GM19351 (cell line): Measurements from ENCODE around the gene TXLNB.
"Not testable (repeated sequence)": the region's sequence is repeated elsewhere in the genome, so short reads cannot be mapped to it uniquely, and the experiment has no call there.

ENCODE experiments used
- ATAC-seq: cut with Tn5 transposase; IDR thresholded peaks from one replicate; pipeline ENCODE4 v1.9.1; 2021; ENCODE audit warnings: mild to moderate bottlenecking, moderate library complexity; ENCODE audit not compliant: unreplicated experiment

Gene TXLNB

GRCh38 chr6:139313229-139313628, 21.4 kb upstream of the TXLNB start:
- no peak for ATAC-seq

GRCh38 chr6:139311831-139312230, 20.0 kb upstream of the TXLNB start:
- ATAC-seq = no peak

GRCh38 chr6:139308936-139309603, 17.3 kb upstream of the TXLNB start:
- ATAC-seq = peak; percentile 8

- ATAC-seq = peak; percentile 90
These were observed 16.6 kb upstream of the TXLNB start for GRCh38 chr6:139308286-139308916.

- ATAC-seq = no peak
These were observed 14.6 kb upstream of the TXLNB start for GRCh38 chr6:139306291-139306981.

GRCh38 chr6:139303185-139303584, 11.4 kb upstream of the TXLNB start:
- no peak for ATAC-seq

- no peak for ATAC-seq
These were observed 6.1 kb upstream of the TXLNB start for GRCh38 chr6:139297921-139298320.

GRCh38 chr6:139296927-139297326, 5.1 kb upstream of the TXLNB start:
- ATAC-seq = no peak

GRCh38 chr6:139295901-139296300, 4.1 kb upstream of the TXLNB start:
- ATAC-seq = no peak

- ATAC-seq = no peak
These were observed 2.3 kb upstream of the TXLNB start for GRCh38 chr6:139294090-139294489.

- ATAC-seq = not testable (repeated sequence)
These were observed 1.4 kb upstream of the TXLNB start for GRCh38 chr6:139293230-139293629.

GRCh38 chr6:139290787-139291311, 949 bp downstream of the TXLNB start:
- ATAC-seq = peak; percentile 76

- no peak for ATAC-seq
These were observed 2.6 kb downstream of the TXLNB start for GRCh38 chr6:139289233-139289632.

GRCh38 chr6:139288496-139289040, 3.2 kb downstream of the TXLNB start:
- no peak for ATAC-seq

GRCh38 chr6:139287868-139288267, 3.9 kb downstream of the TXLNB start:
- ATAC-seq = no peak

- not testable (repeated sequence) for ATAC-seq
These were observed 5.4 kb downstream of the TXLNB start for GRCh38 chr6:139286438-139286837.

GRCh38 chr6:139285590-139285989, 6.2 kb downstream of the TXLNB start:
- no peak for ATAC-seq

GRCh38 chr6:139284789-139285188, 7.0 kb downstream of the TXLNB start:
- ATAC-seq = no peak

GRCh38 chr6:139282684-139283083, 9.1 kb downstream of the TXLNB start:
- no peak for ATAC-seq

GRCh38 chr6:139278190-139278589, 13.6 kb downstream of the TXLNB start:
- no peak for ATAC-seq

- ATAC-seq = no peak
These were observed 14.2 kb downstream of the TXLNB start for GRCh38 chr6:139277587-139277986.

- no peak for ATAC-seq
These were observed 14.6 kb downstream of the TXLNB start for GRCh38 chr6:139277161-139277560.
